PC-9 (cell line): ENCODE data around the gene UTP18. TPM values are rescaled to one million over a fixed set of nuclear protein-coding genes. Genes with fewer than 3 reads are reported as not detected.

ENCODE experiments used
- BruUV-seq: library from RNA; stranded (reverse); fragments of 400-500 nt; replicated peaks from 2 replicates; lab custom pipeline; 2021; lab: Mats Ljungman, UMichigan
- CTCF ChIA-PET: fragments of 300-600 bp; sonication (Branson Sonifier 250); formaldehyde crosslinking; loops from one replicate; lab custom pipeline; 2022; ENCODE audit warnings: antibody characterized with exemption; lab: Charles Lee
- POLR2A ChIA-PET: fragments of 300-600 bp; sonication (Branson Sonifier 250); formaldehyde crosslinking; loops from one replicate; lab custom pipeline; 2022; ENCODE audit warnings: antibody characterized with exemption; ENCODE audit not compliant: unreplicated experiment; lab: Charles Lee
- DNase-seq, 2 experiments: peaks; one replicate each; pipeline versions ENCODE4 v3.0.0 to v3.0.0-alpha.2; 2015 to 2022; ENCODE audit warnings: mixed read lengths in 1 of 2
- H2AFZ ChIP-seq: fragments of 200-600 bp; sonication (generic); 2 replicates; pipeline ENCODE4 v1.8.1; 2017; ENCODE audit warnings: antibody characterized with exemption
- H3F3A ChIP-seq: fragments of 200-600 bp; sonication (generic); 2 replicates; pipeline ENCODE4 v1.8.1; 2017; ENCODE audit warnings: antibody characterized with exemption, mild to moderate bottlenecking, low read depth; ENCODE audit not compliant: insufficient read depth
- H3K27ac ChIP-seq: fragments of 200-600 bp; sonication (generic); 2 replicates; pipeline ENCODE4 v1.6.1; 2016; ENCODE audit warnings: mixed run types
- H3K27me3 ChIP-seq: fragments of 200-600 bp; sonication (generic); 2 replicates; pipeline ENCODE4 v1.6.1; 2016; ENCODE audit warnings: low read depth, mixed run types; ENCODE audit not compliant: insufficient read depth
- H3K36me3 ChIP-seq: fragments of 200-600 bp; sonication (generic); 2 replicates; pipeline ENCODE4 v1.6.1; 2016; ENCODE audit warnings: low read depth, mixed run types
- H3K4me1 ChIP-seq: fragments of 200-600 bp; sonication (generic); replicated peaks from 2 replicates; pipeline ENCODE4 v1.6.1; 2016; ENCODE audit warnings: mixed run types; ENCODE audit not compliant: insufficient read depth
- H3K4me2 ChIP-seq: fragments of 200-600 bp; sonication (generic); 2 replicates; pipeline ENCODE4 v1.6.1; 2017; ENCODE audit warnings: mixed run types
- H3K4me3 ChIP-seq: fragments of 200-600 bp; sonication (generic); 2 replicates; pipeline ENCODE4 v1.6.1; 2016; ENCODE audit warnings: mixed run types
- H3K79me2 ChIP-seq: fragments of 200-600 bp; sonication (generic); 2 replicates; pipeline ENCODE4 v1.6.1; 2017; ENCODE audit warnings: low read depth, mixed run types
- H3K9me2 ChIP-seq: fragments of 200-600 bp; sonication (generic); 2 replicates; pipeline ENCODE4 v1.8.1; 2017; ENCODE audit warnings: mild to moderate bottlenecking; ENCODE audit not compliant: insufficient read depth
- H3K9me3 ChIP-seq: fragments of 200-600 bp; sonication (generic); 2 replicates; pipeline ENCODE4 v1.8.1; 2016; ENCODE audit warnings: low read depth; ENCODE audit not compliant: insufficient read depth
- H4K20me1 ChIP-seq: fragments of 200-600 bp; sonication (generic); 2 replicates; pipeline ENCODE4 v1.8.1; 2017; ENCODE audit not compliant: insufficient read depth
- EZH2 ChIP-seq: fragments of 200-600 bp; sonication (generic); IDR thresholded peaks from 2 replicates; pipeline ENCODE4 v1.8.0; 2017; ENCODE audit warnings: antibody characterized with exemption, low read depth
- intact Hi-C: fragments of 100-400 bp; cut with micrococcal nuclease; formaldehyde crosslinking; loops from one replicate; pipeline ENCODE4 v1.10.0; 2022; ENCODE audit not compliant: unreplicated experiment
- total RNA-seq: library from RNA; stranded (reverse); gene quantifications from 2 replicates; pipeline ENCODE4 v1.2.3, GENCODE V29; 2021
- TF ChIP-seq, protein P1 (sequence below): fragments of 200-600 bp; sonication (generic); conservative IDR thresholded peaks from 2 replicates; pipeline ENCODE4 v1.6.1; 2017; ENCODE audit warnings: mixed run types, antibody characterized with exemption, mild to moderate bottlenecking, moderate library complexity

Gene UTP18
- total RNA-seq, 1 experiment from 2014 or later: 31.8 TPM

DNA sequence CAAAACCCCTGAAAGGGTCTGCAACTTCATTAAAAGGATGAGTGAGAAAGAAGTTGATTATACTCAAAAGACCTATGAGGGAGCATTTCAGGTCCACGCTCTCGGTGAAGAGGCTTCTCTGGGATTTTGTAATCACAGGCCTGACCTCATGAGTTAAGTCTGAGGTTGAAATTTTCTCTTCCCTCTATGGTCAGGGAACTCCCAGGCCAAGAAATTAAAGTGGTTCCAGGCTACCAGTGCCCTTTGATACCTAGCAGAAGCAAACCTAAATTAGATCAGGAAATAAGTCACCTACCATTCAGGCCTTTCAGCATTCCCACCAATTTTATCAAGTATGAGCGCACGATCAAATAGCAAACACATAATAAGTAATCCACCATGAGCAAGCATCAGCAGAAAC, 28.3 kb upstream of the UTP18 start:
- DNase-seq: no peak
- Histone ChIP-seq H3K4me3 (no peak overlapping the region), H3K9me2 (no peaks in the 10 kb centered on the region), H3K27me3 (no peaks in the 10 kb centered on the region), H3K79me2 (peaks cover 93% of the 10 kb centered on the region), H4K20me1 (peaks cover 72% of the 10 kb centered on the region), H3F3A (peaks cover 6% of the 10 kb centered on the region; the same call in 1 of the 2 replicates), H3K4me1 (no peaks in the 10 kb centered on the region), H3K4me2 (no peak overlapping the region), H3K36me3 (no peaks in the 10 kb centered on the region; the same call in 1 of the 2 replicates), H3K27ac (no peak overlapping the region), H3K9me3 (no peaks in the 10 kb centered on the region), H2AFZ (no peak overlapping the region)
- BruUV-seq: no TSS peak
- TF ChIP-seq EZH2: no peak
- TF ChIP-seq, protein P1, sequence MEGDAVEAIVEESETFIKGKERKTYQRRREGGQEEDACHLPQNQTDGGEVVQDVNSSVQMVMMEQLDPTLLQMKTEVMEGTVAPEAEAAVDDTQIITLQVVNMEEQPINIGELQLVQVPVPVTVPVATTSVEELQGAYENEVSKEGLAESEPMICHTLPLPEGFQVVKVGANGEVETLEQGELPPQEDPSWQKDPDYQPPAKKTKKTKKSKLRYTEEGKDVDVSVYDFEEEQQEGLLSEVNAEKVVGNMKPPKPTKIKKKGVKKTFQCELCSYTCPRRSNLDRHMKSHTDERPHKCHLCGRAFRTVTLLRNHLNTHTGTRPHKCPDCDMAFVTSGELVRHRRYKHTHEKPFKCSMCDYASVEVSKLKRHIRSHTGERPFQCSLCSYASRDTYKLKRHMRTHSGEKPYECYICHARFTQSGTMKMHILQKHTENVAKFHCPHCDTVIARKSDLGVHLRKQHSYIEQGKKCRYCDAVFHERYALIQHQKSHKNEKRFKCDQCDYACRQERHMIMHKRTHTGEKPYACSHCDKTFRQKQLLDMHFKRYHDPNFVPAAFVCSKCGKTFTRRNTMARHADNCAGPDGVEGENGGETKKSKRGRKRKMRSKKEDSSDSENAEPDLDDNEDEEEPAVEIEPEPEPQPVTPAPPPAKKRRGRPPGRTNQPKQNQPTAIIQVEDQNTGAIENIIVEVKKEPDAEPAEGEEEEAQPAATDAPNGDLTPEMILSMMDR: no peak
- CTCF ChIA-PET: no interaction called here
- intact Hi-C loops: no loop called here
- POLR2A ChIA-PET: no interaction called here

DNA sequence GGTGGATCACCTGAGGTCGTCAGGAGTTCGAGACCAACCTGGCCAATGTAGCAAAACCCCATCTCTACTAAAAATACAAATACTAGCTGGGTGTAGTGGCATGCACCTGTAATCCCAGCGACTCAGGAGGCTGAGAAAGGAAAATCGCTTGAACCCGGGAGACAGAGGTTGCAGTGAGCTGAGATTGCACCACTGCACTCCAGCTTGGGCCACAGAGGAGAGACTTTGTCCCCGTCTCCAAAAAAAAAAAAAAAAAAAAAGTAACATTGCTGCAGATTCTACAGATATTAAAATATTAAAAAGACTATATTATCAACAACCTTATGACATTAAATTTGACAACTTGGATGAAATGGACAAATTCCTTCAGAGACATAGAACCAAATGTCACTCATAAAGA, 26.2 kb upstream of the UTP18 start:
- Histone ChIP-seq H3F3A (no peaks in the 10 kb centered on the region; the same call in 1 of the 2 replicates), H3K27me3 (no peaks in the 10 kb centered on the region), H4K20me1 (peaks cover 75% of the 10 kb centered on the region), H3K4me1 (no peaks in the 10 kb centered on the region), H3K9me2 (no peaks in the 10 kb centered on the region), H3K36me3 (no peaks in the 10 kb centered on the region; the same call in 1 of the 2 replicates), H3K27ac (no peak overlapping the region), H3K4me2 (no peak overlapping the region), H3K9me3 (no peaks in the 10 kb centered on the region), H3K4me3 (no peak overlapping the region), H2AFZ (no peak overlapping the region), H3K79me2 (peaks cover 82% of the 10 kb centered on the region)
- no peak for TF ChIP-seq EZH2
- TF ChIP-seq, protein P1: no peak
- ChIA-PET POLR2A (no interaction called here), CTCF (no interaction called here)
- BruUV-seq: no TSS peak
- intact Hi-C loops: no loop called here
- no peak for DNase-seq

GRCh38 chr17:51238255-51238887, 22.0 kb upstream of the UTP18 start:
- POLR2A ChIA-PET: no interaction called here

More at GRCh38 chr17:51238255-51238887, 22.0 kb upstream of the UTP18 start:
- BruUV-seq: no TSS peak
- no peaks in the 10 kb centered on the region for H3K4me1 ChIP-seq
- intact Hi-C loops: no loop called here
- H3K9me3 ChIP-seq: no peaks in the 10 kb centered on the region
- no peaks in the 10 kb centered on the region for H3K9me2 ChIP-seq
- H3K79me2 ChIP-seq: peaks cover 82% of the 10 kb centered on the region
- peaks cover 84% of the 10 kb centered on the region for H4K20me1 ChIP-seq
- H3K27ac ChIP-seq: no peak overlapping the region
- no peak for TF ChIP-seq EZH2
- TF ChIP-seq, protein P1: no peak
- no peaks in the 10 kb centered on the region for H3K27me3 ChIP-seq
- no peak overlapping the region for H3K4me3 ChIP-seq
- no peaks in the 10 kb centered on the region for H3K36me3 ChIP-seq
- H3F3A ChIP-seq: peaks cover 7% of the 10 kb centered on the region; the same call in 1 of the 2 replicates
- no peak for DNase-seq
- no peak overlapping the region for H3K4me2 ChIP-seq
- no peak overlapping the region for H2AFZ ChIP-seq
- CTCF ChIA-PET: no interaction called here
